GM18505 (cell line): ENCODE results near the gene IFT74.
"Not testable (repeated sequence)": the region's sequence is repeated elsewhere in the genome, so short reads cannot be mapped to it uniquely, and the experiment has no call there.

Experiments used
- ATAC-seq: cut with Tn5 transposase; IDR thresholded peaks from one replicate; pipeline ENCODE4 v1.9.1; 2021; ENCODE audit not compliant: unreplicated experiment
- POLR2A ChIP-seq: IDR thresholded peaks from 4 replicates; pipeline ENCODE4 v1.6.1; 2011; ENCODE audit warnings: borderline replicate concordance; ENCODE audit not compliant: insufficient read depth, insufficient read length; ENCODE audit errors: extremely low read depth

IFT74 gene

DNA sequence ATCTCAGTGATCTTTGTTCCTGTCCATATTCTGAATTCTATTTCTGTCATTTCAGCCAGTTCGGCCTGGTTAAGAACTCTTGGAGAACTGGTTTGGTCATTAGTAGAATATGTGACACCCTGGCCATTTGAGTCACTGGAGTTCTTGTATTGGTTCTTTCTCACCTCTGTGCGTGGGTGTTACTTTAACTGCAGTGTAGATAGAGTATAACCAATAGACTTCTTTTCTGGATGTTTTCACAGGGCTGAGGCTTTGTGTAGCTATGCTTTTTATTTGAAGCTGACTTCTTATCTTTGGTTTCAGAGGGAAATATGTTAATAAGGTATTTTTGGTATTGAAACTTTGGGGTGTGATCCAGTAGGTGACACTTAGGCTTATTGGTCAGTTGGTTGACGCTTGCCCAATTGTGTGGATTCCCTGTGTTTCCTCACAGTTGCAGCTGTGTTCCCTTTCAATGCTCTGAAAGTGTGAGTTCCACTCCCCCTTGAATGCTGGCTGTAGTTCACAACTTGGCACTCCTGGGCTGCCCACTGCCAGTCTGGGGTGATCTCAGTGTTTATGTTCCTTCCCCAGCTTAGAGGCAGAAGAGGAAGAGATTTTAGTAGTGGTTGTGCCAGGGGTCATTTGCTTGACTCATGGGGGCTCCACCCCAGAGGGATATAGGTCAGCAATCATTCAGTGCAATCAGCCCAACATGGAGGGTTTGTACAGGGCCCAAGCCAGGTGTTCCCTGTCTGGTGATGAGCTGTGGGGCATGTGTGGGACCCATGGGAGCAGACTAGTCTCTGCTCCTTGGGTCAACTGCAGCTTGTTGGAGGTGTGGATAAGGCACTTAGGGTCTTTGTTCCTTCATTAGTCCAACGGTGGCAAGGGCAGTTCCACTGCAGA lies 117.9 kb downstream of the IFT74 start:
- no peak for ATAC-seq
- no peak for TF ChIP-seq POLR2A

DNA sequence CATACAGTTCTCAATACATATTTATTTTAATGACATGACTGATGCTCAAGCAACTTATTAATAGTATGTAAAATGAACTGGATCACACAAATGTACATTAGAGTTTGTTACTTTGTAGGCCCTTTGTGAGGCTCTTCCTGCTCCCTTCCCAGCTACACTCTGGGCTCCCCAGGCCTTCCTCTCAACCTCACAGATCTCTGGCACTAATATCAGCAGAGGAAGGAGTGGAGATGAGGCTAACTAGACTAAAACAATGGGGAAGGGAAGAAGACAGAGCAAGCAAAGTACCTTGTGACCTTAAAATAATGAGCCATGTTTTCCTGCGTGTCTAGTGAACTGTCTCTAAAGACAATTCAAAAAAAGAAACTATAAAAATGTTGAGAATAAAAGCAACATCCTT lies 122.5 kb downstream of the IFT74 start:
- ATAC-seq = no peak
- no peak for TF ChIP-seq POLR2A

DNA sequence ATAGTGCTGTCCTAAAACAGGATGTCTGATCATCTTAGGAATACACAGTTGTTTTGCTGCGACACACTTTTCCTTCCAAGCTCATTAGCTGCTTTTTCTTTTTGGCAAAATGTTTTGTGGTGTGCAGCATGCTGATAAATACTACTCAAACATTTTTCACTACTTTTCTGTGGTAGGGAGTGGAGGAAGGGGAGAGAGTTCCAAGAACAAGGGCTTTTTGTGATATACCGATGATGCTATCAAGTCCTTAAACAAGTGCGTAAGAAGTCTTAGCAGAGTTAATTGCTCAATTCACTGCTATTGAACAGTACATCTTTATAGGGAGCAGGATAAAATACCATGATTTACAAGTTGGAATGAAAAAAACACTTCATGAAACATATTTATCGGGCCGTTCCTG lies 129.2 kb downstream of the IFT74 start:
- TF ChIP-seq POLR2A = no peak
- no peak for ATAC-seq

DNA sequence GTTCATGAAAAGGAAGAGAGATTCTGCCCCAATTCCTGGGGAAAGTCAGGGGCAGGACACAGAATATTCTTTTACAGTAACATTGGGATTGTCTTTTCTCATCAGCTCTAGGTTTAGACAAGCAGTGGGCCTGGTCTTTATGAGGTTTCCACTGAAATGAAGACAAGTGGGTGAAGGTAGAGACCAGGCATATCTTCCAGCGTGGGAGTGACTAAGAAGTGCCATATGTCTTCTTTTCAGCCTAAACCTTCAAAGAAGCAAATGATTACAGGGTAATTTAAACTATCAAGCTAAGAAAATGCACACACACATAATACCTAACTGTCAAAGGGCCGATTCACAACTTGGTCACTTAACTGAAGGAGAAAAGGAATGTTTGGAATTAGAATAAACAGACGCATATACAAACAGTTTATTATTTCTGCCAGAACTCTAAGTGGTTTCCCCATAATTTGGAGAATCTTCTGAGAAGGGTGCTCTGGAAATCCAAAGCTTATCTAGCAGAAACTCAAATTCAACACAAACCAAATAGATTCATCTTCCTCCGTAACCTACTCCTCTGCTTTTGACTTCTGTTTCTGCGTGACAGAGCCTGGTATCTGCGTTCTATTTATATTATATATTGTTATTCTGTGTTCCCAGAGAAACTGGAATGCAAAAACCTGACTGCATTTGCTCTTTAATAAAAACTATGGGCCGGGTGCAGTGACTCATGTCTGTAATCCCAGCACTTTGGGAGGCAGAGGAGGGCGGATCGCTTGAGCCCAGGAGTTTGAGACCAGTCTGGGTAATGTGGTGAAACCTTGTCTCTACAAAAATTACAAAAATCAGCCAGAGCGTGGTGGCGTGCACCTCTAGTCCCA lies 130.8 kb downstream of the IFT74 start:
- no peak for TF ChIP-seq POLR2A
- ATAC-seq = no peak

DNA sequence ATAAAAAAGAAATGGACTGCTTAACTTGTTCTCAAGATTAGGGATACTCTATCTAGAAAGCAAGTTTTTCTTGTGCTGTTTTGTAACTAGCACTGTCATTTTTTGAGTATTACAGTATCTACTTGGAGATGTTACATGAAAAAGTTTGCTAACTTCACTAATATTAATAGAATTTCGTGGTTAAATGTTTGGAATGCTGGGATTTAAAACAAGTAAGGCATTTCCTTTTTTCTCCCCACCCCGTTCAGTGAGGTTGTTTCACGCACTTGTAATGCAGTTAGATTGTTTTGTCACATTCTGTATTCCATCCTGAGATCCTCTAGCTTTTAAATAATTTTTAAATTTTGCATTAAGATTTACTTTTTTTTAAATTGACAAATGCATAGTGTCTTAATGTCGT lies 132.8 kb downstream of the IFT74 start:
- TF ChIP-seq POLR2A = no peak

DNA sequence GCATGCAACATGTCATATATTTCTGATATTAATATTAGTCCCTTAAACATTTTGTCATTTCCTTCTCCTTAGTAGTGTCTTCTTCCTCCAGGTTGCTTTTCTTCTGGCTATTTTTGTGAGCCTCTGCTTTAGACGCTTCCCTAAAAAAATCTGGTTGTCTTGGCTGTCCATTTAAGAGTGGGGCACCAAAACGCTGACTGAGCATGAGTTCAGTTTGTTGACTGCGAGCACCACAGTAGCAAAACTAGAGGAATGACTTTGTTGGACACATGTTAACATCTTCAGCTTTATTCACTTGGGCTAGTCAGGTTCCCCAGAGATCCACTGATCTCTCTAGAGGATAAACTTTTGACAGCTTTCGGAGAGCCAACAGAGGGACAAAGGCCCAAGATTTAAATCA lies 133.5 kb downstream of the IFT74 start:
- no peak for TF ChIP-seq POLR2A
- ATAC-seq = no peak

More for the DNA sequence above, 132.8 kb downstream of the IFT74 start:
- no peak for ATAC-seq

DNA sequence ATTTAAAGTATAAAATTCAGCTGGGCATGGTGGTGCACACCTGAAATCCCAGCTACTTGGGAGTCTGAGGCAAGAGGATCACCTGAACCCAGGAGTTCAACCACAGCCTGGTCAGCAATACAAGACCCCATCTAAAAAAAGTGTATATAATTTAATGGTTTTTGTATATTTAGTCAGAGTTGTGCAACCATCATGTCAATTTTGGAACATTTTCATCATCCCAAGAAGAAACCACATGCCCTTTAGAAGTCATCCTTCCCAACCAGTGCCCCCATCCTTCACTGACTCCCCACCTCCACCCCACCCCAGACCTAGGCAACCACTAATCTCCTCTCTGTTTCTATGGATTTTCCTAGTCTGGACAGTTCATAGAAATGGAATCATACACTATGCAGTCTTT lies 134.0 kb downstream of the IFT74 start:
- ATAC-seq = no peak

DNA sequence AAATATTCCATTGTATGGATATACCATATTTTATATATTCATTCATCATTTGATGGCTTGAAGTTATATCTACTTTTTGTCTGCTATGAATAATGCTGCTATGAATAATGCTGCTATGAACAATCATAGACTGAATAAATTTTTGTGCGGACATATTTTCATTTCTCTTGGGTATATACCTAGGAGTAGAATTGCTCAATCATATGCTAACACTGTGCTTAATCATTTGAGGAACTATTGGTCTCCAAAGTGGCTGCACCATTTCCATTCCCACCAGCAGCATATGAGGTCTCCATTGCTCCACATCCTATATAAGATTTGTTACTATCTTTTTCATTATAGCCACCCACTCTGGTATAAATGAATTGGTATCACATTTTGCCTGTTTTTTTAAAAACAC lies 134.5 kb downstream of the IFT74 start:
- no peak for ATAC-seq
- no peak for TF ChIP-seq POLR2A

More for the DNA sequence above, 134.0 kb downstream of the IFT74 start:
- no peak for TF ChIP-seq POLR2A

DNA sequence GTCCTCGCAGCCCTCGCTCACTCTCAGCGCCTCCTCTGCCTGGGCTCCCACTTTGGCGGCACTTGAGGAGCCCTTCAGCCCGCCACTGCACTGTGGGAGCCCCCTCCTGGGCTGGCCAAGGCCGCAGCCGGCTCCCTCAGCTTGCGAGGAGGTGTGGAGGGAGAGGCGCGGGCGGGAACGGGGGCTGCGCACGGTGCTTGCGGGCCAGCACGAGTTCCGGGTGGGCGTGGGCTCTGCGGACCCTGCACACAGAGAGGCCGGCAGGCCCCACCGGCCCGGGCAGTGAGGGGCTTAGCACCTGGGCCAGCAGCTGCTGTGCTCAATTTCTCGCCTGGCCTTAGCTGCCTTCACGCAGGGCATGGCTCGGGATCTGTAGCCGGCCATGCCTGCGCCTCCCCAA lies 136.3 kb downstream of the IFT74 start:
- not testable (repeated sequence) for ATAC-seq

DNA sequence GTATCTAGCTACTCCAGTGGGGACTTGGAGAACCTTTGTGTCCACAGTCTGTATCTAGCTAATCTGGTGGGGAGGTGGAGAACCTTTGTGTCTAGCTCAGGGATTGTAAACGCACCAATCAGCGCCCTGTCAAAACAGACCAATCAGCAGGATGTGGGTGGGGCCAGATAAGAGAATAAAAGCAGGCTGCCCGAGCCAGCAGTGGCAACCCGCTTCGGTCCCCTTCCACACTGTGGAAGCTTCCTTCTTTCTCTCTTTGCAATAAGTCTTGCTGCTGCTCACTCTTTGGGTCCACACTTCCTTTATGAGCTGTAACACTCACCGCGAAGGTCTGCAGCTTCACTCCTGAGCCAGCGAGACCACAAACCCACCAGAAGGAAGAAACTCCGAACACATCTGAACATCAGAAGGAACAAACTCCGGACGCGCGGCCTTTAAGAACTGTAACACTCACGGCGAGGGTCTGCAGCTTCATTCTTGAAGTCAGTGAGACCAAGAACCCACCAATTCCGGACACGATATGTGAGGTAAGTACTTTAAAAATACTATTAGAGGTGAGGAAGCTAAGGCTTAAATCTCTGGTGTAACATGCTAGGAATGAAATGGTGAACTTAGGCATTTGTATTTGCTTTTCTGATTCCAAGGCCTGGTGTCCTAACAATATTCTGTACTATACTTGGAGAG lies 137.3 kb downstream of the IFT74 start:
- not testable (repeated sequence) for ATAC-seq

DNA sequence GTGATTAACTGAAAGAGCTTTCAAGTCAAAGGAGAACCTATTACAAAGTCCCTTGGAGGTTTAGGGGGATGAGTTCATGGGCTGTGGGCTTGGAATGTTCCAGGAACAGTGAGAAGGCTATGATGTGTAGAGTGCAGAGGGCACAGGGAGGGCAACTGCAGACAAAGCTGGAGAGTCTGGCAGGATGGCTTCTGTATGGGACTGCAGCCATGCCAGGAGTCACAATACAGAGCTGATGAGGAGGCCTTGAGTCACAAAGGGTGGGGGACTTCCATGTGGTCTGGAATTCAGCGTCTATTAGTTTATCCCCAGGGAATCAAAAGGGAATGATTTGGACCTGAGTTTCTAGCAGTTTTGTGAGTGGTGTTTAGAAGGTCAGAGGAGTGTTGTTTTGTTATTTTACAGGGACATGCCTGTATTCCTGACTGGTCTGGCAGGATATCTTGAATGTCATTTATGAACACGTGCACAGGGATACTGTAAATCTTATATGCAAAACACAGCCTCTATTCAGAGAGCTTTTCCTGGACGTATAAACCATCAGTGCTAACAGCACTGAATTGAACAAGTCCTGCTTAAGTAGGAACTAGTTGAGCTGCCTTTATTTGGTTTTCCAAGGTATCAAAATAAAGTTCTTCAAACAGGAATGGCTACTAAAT lies 138.6 kb downstream of the IFT74 start:
- no peak for TF ChIP-seq POLR2A
- ATAC-seq = no peak

DNA sequence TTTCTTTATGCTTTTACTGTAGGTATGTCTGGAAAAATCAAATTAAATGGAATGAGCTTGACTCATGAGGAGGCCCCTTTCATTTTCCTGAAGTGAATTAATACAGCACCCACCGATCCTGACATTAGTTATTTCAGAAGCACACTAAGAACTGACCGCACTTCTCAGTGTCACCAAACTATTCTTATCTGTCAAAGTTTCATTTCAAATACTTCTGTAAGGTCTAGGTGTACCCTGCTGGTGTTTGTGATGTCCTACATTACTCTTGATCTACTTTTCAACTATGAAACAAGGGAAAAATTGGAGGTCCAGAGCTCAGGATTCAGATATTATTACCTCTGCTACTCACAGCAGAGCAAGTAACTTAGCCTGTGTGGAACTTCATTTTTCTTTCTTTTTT lies 151.0 kb downstream of the IFT74 start:
- no peak for TF ChIP-seq POLR2A
- no peak for ATAC-seq

DNA sequence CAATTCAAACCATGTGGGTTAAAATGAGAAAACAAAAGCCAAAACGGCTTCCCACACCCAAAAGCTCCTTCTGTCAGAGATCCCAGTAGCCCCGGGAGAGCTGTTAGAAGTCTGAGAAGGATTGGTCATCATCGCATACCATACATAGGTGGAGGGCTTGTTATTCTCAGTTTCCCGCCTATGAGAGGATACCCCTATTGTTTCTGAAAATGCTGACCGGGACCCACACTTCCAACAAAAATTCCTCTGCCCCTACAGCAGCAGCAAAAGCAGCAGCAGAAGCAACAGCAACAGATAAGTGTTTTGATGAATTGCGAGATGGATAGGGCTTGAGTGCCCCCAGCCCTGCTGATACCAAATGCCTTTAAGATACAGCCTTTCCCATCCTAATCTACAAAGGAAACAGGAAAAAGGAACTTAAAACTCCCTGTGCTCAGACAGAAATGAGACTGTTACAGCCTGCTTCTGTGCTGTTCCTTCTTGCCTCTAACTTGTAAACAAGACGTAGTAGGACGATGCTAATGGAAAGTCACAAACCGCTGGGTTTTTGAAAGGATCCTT lies 152.8 kb downstream of the IFT74 start, which contains the start of gene TEK:
TSS of gene TEK (plus strand) at position 245 of the 561 bp plus-strand sequence. CDS start 366 bp downstream, outside the sequence.
- no peak for ATAC-seq
- TF ChIP-seq POLR2A = no peak
